Measurements from ENCODE around the gene GRIK2. TPM values are rescaled to one million over a fixed set of nuclear protein-coding genes. Genes with fewer than 3 reads are reported as not detected.

GRIK2 gene
- total and polyA plus RNA-seq, 2 of the 4 experiments (the other 2 are of a cell fraction), result 8.2 to 15.2 TPM

DNA sequence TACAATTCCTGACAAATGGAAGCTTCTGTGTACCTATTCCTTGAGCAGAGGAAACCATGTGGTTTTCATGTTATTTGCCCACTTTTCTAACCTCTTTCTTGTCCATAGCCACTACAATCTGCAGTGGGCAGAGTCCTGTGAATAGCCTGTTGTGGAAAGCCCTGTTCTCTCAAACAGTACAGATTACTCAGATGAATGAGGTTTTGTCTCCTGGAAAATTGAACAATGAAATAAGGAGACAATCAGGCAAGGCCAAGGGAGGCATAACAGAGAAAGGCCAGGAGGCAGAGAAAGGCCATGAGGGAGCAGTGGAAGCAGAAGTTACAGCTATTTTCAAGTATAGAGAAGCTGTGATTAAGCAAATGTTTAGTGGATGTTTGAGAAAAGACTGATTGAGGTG lies 189.3 kb downstream of the GRIK2 start:
- Histone ChIP-seq H4K20me1 (ENCODE audit: insufficient read depth, low read length) (no peaks in the 10 kb centered on the region), H3K27ac (ENCODE audit: insufficient read depth, low read length) (no peak overlapping the region), H2AK9ac (replicated peaks; ENCODE audit: low read depth, low read length, poor library complexity) (no peak overlapping the region), H3K4ac (ENCODE audit: low read depth, low read length) (no peak overlapping the region), H3K36me3 (ENCODE audit: control insufficient read depth, insufficient read depth, low read length) (no peaks in the 10 kb centered on the region), H2AFZ (replicated peaks; ENCODE audit: low read length, poor library complexity) (no peak overlapping the region), H3K27me3 (ENCODE audit: control insufficient read depth, insufficient read depth, low read length) (no peaks in the 10 kb centered on the region), H3K9me1 (ENCODE audit: insufficient read depth, low read length) (no peaks in the 10 kb centered on the region), H4K8ac (ENCODE audit: low read depth in 2 of 2, low read length in 2 of 2) (no peak overlapping the region), H3K56ac (ENCODE audit: extremely low read depth, insufficient read depth, low read length) (no peak overlapping the region), H2BK20ac (ENCODE audit: low read depth, low read length) (no peak overlapping the region), H4K91ac (ENCODE audit: insufficient read depth, low read depth, low read length) (no peak overlapping the region), H2BK120ac (ENCODE audit: low read depth, low read length) (no peak overlapping the region), H3K18ac (ENCODE audit: low read depth, low read length) (no peak overlapping the region), H3K4me2 (ENCODE audit: low read depth, low read length) (no peak overlapping the region), H3K9ac (ENCODE audit: low read depth, low read length) (no peak overlapping the region), H3K9me3 (ENCODE audit: control insufficient read depth, insufficient read depth, low read length) (no peaks in the 10 kb centered on the region), H4K5ac (ENCODE audit: low read depth, low read length) (no peak overlapping the region), H2BK15ac (ENCODE audit: low read depth, low read length) (no peak overlapping the region), H3K79me1 (ENCODE audit: low read depth in 1 of 2, low read length in 2 of 2) (no peaks in the 10 kb centered on the region), H3K4me3 (ENCODE audit: insufficient read depth, low read depth, low read length) (no peak overlapping the region), H2AK5ac (ENCODE audit: low read depth, low read length) (no peak overlapping the region), H3K14ac (replicated peaks; ENCODE audit: low read depth, low read length) (no peak overlapping the region), H2BK5ac (ENCODE audit: low read depth, low read length, poor library complexity, severe bottlenecking) (no peak overlapping the region), H3K23ac (ENCODE audit: low read depth, low read length) (no peak overlapping the region), H3K4me1 (ENCODE audit: control insufficient read depth, insufficient read depth, low read length) (no peaks in the 10 kb centered on the region)
- DNase-seq, result no peak
- BruUV-seq (replicated peaks), result no TSS peak
- in situ Hi-C loops (cut with MboI; ENCODE audit: low sequenced_read_pairs) (no loop called here), intact Hi-C loops (cut with micrococcal nuclease) (no loop called here), dilution Hi-C loops (cut with HindIII; ENCODE audit: low sequenced_read_pairs, unreplicated experiment) (no loop called here)
- POLR2A ChIA-PET (ENCODE audit: unreplicated experiment), result no interaction called here
- ATAC-seq (ENCODE audit: low read depth), result no peak
- TF ChIP-seq POLR2A (IDR thresholded peaks at IDR 0.05; ENCODE audit: low read depth, low read length) (no peak), RAD21 (IDR thresholded peaks at IDR 0.05; ENCODE audit: low read length) (no peak), CEBPB (IDR thresholded peaks at IDR 0.05; ENCODE audit: low read depth, low read length) (no peak), MXI1 (IDR thresholded peaks at IDR 0.05; ENCODE audit: borderline replicate concordance, low read depth, low read length) (no peak), CHD1 (IDR thresholded peaks at IDR 0.05; ENCODE audit: low read depth, low read length) (no peak), MAZ (IDR thresholded peaks at IDR 0.05; ENCODE audit: borderline replicate concordance, low read depth, low read length) (no peak), RCOR1 (IDR thresholded peaks at IDR 0.05; ENCODE audit: insufficient replicate concordance, low read length) (no peak), FOS (IDR thresholded peaks at IDR 0.05; ENCODE audit: low read depth, low read length) (no peak), MAFK (IDR thresholded peaks at IDR 0.05; ENCODE audit: low read depth, low read length) (no peak), RFX5 (IDR thresholded peaks at IDR 0.05; ENCODE audit: low read depth, low read length) (no peak), NFE2L2 (IDR thresholded peaks at IDR 0.05; ENCODE audit: low read depth, low read length) (no peak), SMC3 (IDR thresholded peaks at IDR 0.05; ENCODE audit: low read depth, low read length) (no peak), BHLHE40 (IDR thresholded peaks at IDR 0.05; ENCODE audit: low read depth, low read length) (no peak)
- TF ChIP-seq, protein P1, sequence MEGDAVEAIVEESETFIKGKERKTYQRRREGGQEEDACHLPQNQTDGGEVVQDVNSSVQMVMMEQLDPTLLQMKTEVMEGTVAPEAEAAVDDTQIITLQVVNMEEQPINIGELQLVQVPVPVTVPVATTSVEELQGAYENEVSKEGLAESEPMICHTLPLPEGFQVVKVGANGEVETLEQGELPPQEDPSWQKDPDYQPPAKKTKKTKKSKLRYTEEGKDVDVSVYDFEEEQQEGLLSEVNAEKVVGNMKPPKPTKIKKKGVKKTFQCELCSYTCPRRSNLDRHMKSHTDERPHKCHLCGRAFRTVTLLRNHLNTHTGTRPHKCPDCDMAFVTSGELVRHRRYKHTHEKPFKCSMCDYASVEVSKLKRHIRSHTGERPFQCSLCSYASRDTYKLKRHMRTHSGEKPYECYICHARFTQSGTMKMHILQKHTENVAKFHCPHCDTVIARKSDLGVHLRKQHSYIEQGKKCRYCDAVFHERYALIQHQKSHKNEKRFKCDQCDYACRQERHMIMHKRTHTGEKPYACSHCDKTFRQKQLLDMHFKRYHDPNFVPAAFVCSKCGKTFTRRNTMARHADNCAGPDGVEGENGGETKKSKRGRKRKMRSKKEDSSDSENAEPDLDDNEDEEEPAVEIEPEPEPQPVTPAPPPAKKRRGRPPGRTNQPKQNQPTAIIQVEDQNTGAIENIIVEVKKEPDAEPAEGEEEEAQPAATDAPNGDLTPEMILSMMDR (conservative IDR thresholded peaks at IDR 0.05; ENCODE audit: low read depth, low read length), result no peak
- TF ChIP-seq, protein P2, sequence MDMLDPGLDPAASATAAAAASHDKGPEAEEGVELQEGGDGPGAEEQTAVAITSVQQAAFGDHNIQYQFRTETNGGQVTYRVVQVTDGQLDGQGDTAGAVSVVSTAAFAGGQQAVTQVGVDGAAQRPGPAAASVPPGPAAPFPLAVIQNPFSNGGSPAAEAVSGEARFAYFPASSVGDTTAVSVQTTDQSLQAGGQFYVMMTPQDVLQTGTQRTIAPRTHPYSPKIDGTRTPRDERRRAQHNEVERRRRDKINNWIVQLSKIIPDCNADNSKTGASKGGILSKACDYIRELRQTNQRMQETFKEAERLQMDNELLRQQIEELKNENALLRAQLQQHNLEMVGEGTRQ (IDR thresholded peaks at IDR 0.05; ENCODE audit: low read depth, low read length), result no peak
- TF ChIP-seq, protein P3, sequence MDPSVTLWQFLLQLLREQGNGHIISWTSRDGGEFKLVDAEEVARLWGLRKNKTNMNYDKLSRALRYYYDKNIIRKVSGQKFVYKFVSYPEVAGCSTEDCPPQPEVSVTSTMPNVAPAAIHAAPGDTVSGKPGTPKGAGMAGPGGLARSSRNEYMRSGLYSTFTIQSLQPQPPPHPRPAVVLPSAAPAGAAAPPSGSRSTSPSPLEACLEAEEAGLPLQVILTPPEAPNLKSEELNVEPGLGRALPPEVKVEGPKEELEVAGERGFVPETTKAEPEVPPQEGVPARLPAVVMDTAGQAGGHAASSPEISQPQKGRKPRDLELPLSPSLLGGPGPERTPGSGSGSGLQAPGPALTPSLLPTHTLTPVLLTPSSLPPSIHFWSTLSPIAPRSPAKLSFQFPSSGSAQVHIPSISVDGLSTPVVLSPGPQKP (IDR thresholded peaks at IDR 0.05; ENCODE audit: borderline replicate concordance, low read depth, low read length), result no peak
- CTCF ChIA-PET, result interaction anchor here (1.0 kb wide), 1 partner anchor 21 kb away, joined by 3 read pairs; no protein-coding TSS in a partner anchor

Data from IMR-90 (cell line).